Neural cell (in vitro differentiated cells): ENCODE results near the gene FIBCD1.

Experiments used
- CTCF ChIP-seq: fragments of 450-650 bp; IDR thresholded peaks from 2 replicates; pipeline ENCODE4 v1.5.1; 2014; ENCODE audit warnings: antibody characterized with exemption, mild to moderate bottlenecking, moderate library complexity; ENCODE audit not compliant: poor library complexity, severe bottlenecking
- EP300 ChIP-seq: fragments of 450-650 bp; conservative IDR thresholded peaks from 2 replicates; pipeline ENCODE4 v1.6.1; 2014; ENCODE audit warnings: antibody characterized with exemption, mild to moderate bottlenecking, moderate library complexity; ENCODE audit not compliant: poor library complexity, severe bottlenecking
- EZH2 ChIP-seq: fragments of 200-600, 300-800 bp; shearing (Covaris generic), sonication (generic); IDR thresholded peaks from 2 replicates; pipeline ENCODE4 v1.6.1; 2014; ENCODE audit warnings: antibody characterized with exemption, low read length, borderline replicate concordance, mild to moderate bottlenecking; ENCODE audit not compliant: insufficient read depth, poor library complexity, severe bottlenecking
- MXI1 ChIP-seq: fragments of 450-650 bp; conservative IDR thresholded peaks from 2 replicates; pipeline ENCODE4 v1.6.1; 2014; ENCODE audit warnings: antibody characterized with exemption, mild to moderate bottlenecking; ENCODE audit not compliant: poor library complexity, severe bottlenecking
- POLR2AphosphoS5 ChIP-seq: IDR thresholded peaks from 2 replicates; pipeline ENCODE4 v1.6.1; 2012
- REST ChIP-seq: IDR thresholded peaks from 2 replicates; pipeline ENCODE4 v1.6.1; 2012; ENCODE audit warnings: borderline replicate concordance
- SMC3 ChIP-seq: fragments of 450-650 bp; conservative IDR thresholded peaks from 2 replicates; pipeline ENCODE4 v1.6.1; 2014; ENCODE audit warnings: antibody characterized with exemption, mild to moderate bottlenecking, moderate library complexity; ENCODE audit not compliant: poor library complexity
- TAF1 ChIP-seq: IDR thresholded peaks from 2 replicates; pipeline ENCODE4 v1.6.1; 2012; ENCODE audit warnings: low read depth

- no peak for TF ChIP-seq CTCF
- no peak for TF ChIP-seq EZH2
- TF ChIP-seq SMC3, result no peak
- TF ChIP-seq EP300, result no peak
- TF ChIP-seq TAF1, result no peak
- TF ChIP-seq REST, result no peak
- TF ChIP-seq MXI1, result no peak
- no peak for TF ChIP-seq POLR2AphosphoS5
These were observed 58.3 kb downstream of the FIBCD1 start for GRCh38 chr9:130880599-130881220.
